ENCODE results near the gene PHYKPL. TPM values are rescaled to one million over a fixed set of nuclear protein-coding genes. Genes with fewer than 3 reads are reported as not detected.

PHYKPL gene
- polyA plus RNA-seq, 1 donor from 2014 or later: 16.9 TPM

DNA sequence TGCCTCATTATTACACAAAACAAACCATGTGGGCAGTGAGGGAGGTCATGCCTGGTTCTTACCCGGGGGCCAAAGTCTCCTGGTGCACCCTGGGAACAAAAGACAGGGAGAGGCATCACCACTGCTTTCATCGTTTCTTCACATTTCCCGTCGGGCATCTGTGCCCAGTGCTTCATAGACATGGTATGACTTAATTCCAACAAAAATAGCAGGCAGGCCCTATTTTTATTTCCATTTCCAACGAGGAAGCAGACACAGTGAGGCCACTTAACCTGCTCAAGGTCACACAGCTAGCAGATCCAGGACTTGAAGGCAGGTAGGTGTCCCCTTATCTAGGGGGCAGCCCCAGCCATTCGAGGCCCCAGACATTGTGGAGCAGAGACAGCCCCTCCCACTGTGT, 34.6 kb upstream of the PHYKPL start:
- Histone ChIP-seq H3K27me3 (ENCODE audit: insufficient read depth, low read depth, low read length) (no peaks in the 10 kb centered on the region), H3K4me2 (ENCODE audit: low read length) (no peak overlapping the region), H3K79me2 (replicated peaks; ENCODE audit: insufficient read depth, low read length) (no peaks in the 10 kb centered on the region), H3F3A (ENCODE audit: insufficient read depth, low read length, poor library complexity, severe bottlenecking) (no peaks in the 10 kb centered on the region), H4K20me1 (ENCODE audit: insufficient read depth) (no peaks in the 10 kb centered on the region), H2AFZ (ENCODE audit: low read depth, low read length) (no peak overlapping the region), H3K9me3 (ENCODE audit: low read length) (no peaks in the 10 kb centered on the region), H3K9ac (ENCODE audit: low read length) (no peak overlapping the region), H3K27ac (ENCODE audit: low read length) (no peak overlapping the region), H3K9me2 (ENCODE audit: insufficient read depth, low read length) (no peaks in the 10 kb centered on the region), H3K36me3 (ENCODE audit: insufficient read depth, low read length) (no peaks in the 10 kb centered on the region), H3K4me3 (ENCODE audit: low read length) (no peak overlapping the region)
- TF ChIP-seq EP300 (conservative IDR thresholded peaks at IDR 0.05; ENCODE audit: poor library complexity, severe bottlenecking): no peak
- TF ChIP-seq RAD21 (conservative IDR thresholded peaks at IDR 0.05): no peak
- no peak for TF ChIP-seq MXI1 (conservative IDR thresholded peaks at IDR 0.05; ENCODE audit: poor library complexity, severe bottlenecking)
- TF ChIP-seq, protein P1, sequence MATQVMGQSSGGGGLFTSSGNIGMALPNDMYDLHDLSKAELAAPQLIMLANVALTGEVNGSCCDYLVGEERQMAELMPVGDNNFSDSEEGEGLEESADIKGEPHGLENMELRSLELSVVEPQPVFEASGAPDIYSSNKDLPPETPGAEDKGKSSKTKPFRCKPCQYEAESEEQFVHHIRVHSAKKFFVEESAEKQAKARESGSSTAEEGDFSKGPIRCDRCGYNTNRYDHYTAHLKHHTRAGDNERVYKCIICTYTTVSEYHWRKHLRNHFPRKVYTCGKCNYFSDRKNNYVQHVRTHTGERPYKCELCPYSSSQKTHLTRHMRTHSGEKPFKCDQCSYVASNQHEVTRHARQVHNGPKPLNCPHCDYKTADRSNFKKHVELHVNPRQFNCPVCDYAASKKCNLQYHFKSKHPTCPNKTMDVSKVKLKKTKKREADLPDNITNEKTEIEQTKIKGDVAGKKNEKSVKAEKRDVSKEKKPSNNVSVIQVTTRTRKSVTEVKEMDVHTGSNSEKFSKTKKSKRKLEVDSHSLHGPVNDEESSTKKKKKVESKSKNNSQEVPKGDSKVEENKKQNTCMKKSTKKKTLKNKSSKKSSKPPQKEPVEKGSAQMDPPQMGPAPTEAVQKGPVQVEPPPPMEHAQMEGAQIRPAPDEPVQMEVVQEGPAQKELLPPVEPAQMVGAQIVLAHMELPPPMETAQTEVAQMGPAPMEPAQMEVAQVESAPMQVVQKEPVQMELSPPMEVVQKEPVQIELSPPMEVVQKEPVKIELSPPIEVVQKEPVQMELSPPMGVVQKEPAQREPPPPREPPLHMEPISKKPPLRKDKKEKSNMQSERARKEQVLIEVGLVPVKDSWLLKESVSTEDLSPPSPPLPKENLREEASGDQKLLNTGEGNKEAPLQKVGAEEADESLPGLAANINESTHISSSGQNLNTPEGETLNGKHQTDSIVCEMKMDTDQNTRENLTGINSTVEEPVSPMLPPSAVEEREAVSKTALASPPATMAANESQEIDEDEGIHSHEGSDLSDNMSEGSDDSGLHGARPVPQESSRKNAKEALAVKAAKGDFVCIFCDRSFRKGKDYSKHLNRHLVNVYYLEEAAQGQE (IDR thresholded peaks at IDR 0.05; ENCODE audit: borderline replicate concordance): no peak
- TF ChIP-seq, protein P2, sequence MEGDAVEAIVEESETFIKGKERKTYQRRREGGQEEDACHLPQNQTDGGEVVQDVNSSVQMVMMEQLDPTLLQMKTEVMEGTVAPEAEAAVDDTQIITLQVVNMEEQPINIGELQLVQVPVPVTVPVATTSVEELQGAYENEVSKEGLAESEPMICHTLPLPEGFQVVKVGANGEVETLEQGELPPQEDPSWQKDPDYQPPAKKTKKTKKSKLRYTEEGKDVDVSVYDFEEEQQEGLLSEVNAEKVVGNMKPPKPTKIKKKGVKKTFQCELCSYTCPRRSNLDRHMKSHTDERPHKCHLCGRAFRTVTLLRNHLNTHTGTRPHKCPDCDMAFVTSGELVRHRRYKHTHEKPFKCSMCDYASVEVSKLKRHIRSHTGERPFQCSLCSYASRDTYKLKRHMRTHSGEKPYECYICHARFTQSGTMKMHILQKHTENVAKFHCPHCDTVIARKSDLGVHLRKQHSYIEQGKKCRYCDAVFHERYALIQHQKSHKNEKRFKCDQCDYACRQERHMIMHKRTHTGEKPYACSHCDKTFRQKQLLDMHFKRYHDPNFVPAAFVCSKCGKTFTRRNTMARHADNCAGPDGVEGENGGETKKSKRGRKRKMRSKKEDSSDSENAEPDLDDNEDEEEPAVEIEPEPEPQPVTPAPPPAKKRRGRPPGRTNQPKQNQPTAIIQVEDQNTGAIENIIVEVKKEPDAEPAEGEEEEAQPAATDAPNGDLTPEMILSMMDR (IDR thresholded peaks at IDR 0.05; ENCODE audit: poor library complexity, severe bottlenecking): no peak
- no peak for TF ChIP-seq TAF1 (IDR thresholded peaks at IDR 0.05; ENCODE audit: low read depth)
- TF ChIP-seq POLR2AphosphoS5 (IDR thresholded peaks at IDR 0.05): no peak
- no peak for TF ChIP-seq SMC3 (conservative IDR thresholded peaks at IDR 0.05; ENCODE audit: poor library complexity)
- no peak for TF ChIP-seq EZH2 (IDR thresholded peaks at IDR 0.05; ENCODE audit: borderline replicate concordance, insufficient read depth, low read length, poor library complexity, severe bottlenecking)

DNA sequence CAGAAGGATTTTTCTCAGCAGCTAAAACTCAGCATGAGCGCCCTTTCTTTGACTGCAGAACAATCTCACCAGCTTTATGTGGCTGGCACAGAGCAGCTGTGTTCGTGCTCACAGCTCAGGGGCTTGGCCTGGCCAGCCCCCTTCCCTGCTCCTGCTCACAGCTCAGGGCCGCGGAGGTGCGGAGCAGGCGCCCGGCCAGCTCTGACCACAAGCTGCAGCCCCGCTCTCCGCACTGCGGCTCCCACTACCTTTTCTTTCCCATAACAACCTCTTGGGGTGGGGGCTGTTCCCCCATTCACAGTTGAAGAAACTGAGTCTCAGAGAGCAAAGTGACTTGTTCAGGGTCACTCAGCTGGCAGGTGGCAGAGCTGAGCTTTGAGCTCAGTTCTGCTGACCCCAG, 34.0 kb upstream of the PHYKPL start:
- no peak for TF ChIP-seq RAD21 (conservative IDR thresholded peaks at IDR 0.05)
- no peak for TF ChIP-seq MXI1 (conservative IDR thresholded peaks at IDR 0.05; ENCODE audit: poor library complexity, severe bottlenecking)
- no peak for TF ChIP-seq SMC3 (conservative IDR thresholded peaks at IDR 0.05; ENCODE audit: poor library complexity)
- no peak for TF ChIP-seq TAF1 (IDR thresholded peaks at IDR 0.05; ENCODE audit: low read depth)
- TF ChIP-seq EZH2 (IDR thresholded peaks at IDR 0.05; ENCODE audit: borderline replicate concordance, insufficient read depth, low read length, poor library complexity, severe bottlenecking): no peak
- TF ChIP-seq, protein P2 (IDR thresholded peaks at IDR 0.05; ENCODE audit: poor library complexity, severe bottlenecking): no peak
- no peak for TF ChIP-seq EP300 (conservative IDR thresholded peaks at IDR 0.05; ENCODE audit: poor library complexity, severe bottlenecking)
- TF ChIP-seq, protein P1 (IDR thresholded peaks at IDR 0.05; ENCODE audit: borderline replicate concordance): no peak
- TF ChIP-seq POLR2AphosphoS5 (IDR thresholded peaks at IDR 0.05): no peak
- Histone ChIP-seq H3K9ac (ENCODE audit: low read length) (no peak overlapping the region), H4K20me1 (ENCODE audit: insufficient read depth) (no peaks in the 10 kb centered on the region), H3F3A (ENCODE audit: insufficient read depth, low read length, poor library complexity, severe bottlenecking) (no peaks in the 10 kb centered on the region), H3K4me3 (ENCODE audit: low read length) (no peak overlapping the region), H3K4me2 (ENCODE audit: low read length) (no peak overlapping the region), H3K9me2 (ENCODE audit: insufficient read depth, low read length) (no peaks in the 10 kb centered on the region), H3K9me3 (ENCODE audit: low read length) (no peaks in the 10 kb centered on the region), H3K27ac (ENCODE audit: low read length) (no peak overlapping the region), H3K36me3 (ENCODE audit: insufficient read depth, low read length) (no peaks in the 10 kb centered on the region), H2AFZ (ENCODE audit: low read depth, low read length) (no peak overlapping the region), H3K79me2 (replicated peaks; ENCODE audit: insufficient read depth, low read length) (no peaks in the 10 kb centered on the region), H3K27me3 (ENCODE audit: insufficient read depth, low read depth, low read length) (no peaks in the 10 kb centered on the region)

All from neural cell (in vitro differentiated cells).